ENCODE measurements around the gene KRTAP25-1. TPM values are rescaled to one million over a fixed set of nuclear protein-coding genes. Genes with fewer than 3 reads are reported as not detected.

Gene KRTAP25-1
- total and polyA plus RNA-seq, 8 donors = not detected

GRCh38 chr21:30336596-30336995, 47.3 kb upstream of the KRTAP25-1 start:
- 63 to 73% (median 65%) methylated on average over 2 of the region's 2 CpGs for WGBS, 5 donors
- H3K9me3 ChIP-seq = no peaks in the 10 kb centered on the region
- H3K4me3 ChIP-seq = no peak overlapping the region
- H3K27ac ChIP-seq = no peak overlapping the region
- no peaks in the 10 kb centered on the region for H3K4me1 ChIP-seq
- no peaks in the 10 kb centered on the region for H3K36me3 ChIP-seq
- H3K27me3 ChIP-seq = no peaks in the 10 kb centered on the region
- intact Hi-C loops (cut with DNase I; ENCODE audit: low total_unique reads) = loop anchor here (10.0 kb wide), 1 partner anchor 738 kb away; no protein-coding TSS in a partner anchor
- TF ChIP-seq CTCF (IDR thresholded peaks at IDR 0.05) (no peak), POLR2AphosphoS5 (IDR thresholded peaks at IDR 0.05) (no peak), POLR2A (IDR thresholded peaks at IDR 0.05) (no peak), EP300 (IDR thresholded peaks at IDR 0.05) (no peak)
- DNase-seq = no peak

DNA sequence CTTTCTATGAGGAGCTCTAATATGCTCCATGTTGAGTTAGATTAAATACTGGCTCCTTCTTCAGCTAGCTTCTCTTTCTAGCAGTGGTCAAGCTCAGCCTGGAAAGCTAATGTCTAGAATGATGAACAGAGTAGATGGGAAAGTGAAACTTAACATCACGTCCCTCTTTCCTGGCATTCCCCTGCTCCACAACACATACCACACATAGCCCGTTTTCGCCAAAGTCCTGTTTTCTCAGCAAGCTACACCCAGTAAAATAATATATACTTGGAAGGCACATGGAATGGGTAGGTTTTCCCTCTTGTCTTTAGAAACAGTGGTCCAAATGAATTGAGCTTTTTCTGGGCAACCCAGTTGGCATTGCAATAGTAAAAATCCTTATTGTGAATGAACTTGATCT, 44.4 kb upstream of the KRTAP25-1 start:
- TF ChIP-seq POLR2A (IDR thresholded peaks at IDR 0.05) (no peak), EP300 (IDR thresholded peaks at IDR 0.05) (no peak), CTCF (IDR thresholded peaks at IDR 0.05) (no peak)
- Histone ChIP-seq H3K27ac (no peak overlapping the region), H3K9me3 (no peaks in the 10 kb centered on the region), H3K36me3 (no peaks in the 10 kb centered on the region), H3K27me3 (no peaks in the 10 kb centered on the region), H3K4me1 (no peaks in the 10 kb centered on the region), H3K4me3 (no peak overlapping the region)
- 68 to 93% (median 89%) methylated on average over 3 of the region's 3 CpGs for WGBS, 5 donors
- DNase-seq = no peak
- intact Hi-C loops (cut with DNase I; ENCODE audit: low total_unique reads) = loop anchor here (10.0 kb wide), 1 partner anchor 741 kb away; no protein-coding TSS in a partner anchor

GRCh38 chr21:30332681-30333080, 43.4 kb upstream of the KRTAP25-1 start:
- no peaks in the 10 kb centered on the region for H3K36me3 ChIP-seq

GRCh38 chr21:30329203-30329875, 40.0 kb upstream of the KRTAP25-1 start:
- no peak for DNase-seq
- Histone ChIP-seq H3K4me1 (no peaks in the 10 kb centered on the region), H3K27ac (no peak overlapping the region), H3K9me3 (peaks cover 0 to 19% (median 4%) of the 10 kb centered on the region in 4 donors), H3K36me3 (no peaks in the 10 kb centered on the region), H3K4me3 (no peak overlapping the region), H3K27me3 (no peaks in the 10 kb centered on the region)
- intact Hi-C loops (cut with DNase I; ENCODE audit: low total_unique reads) = no loop called here
- TF ChIP-seq POLR2A (IDR thresholded peaks at IDR 0.05) = no peak
- TF ChIP-seq POLR2AphosphoS5 (IDR thresholded peaks at IDR 0.05) = no peak
- TF ChIP-seq CTCF (IDR thresholded peaks at IDR 0.05) = no peak
- no peak for TF ChIP-seq EP300 (IDR thresholded peaks at IDR 0.05)
- WGBS, 5 donors = 77 to 86% (median 82%) methylated on average over 4 of the region's 4 CpGs

More at GRCh38 chr21:30332681-30333080, 43.4 kb upstream of the KRTAP25-1 start:
- Histone ChIP-seq H3K9me3 (no peaks in the 10 kb centered on the region), H3K27me3 (no peaks in the 10 kb centered on the region), H3K4me3 (no peak overlapping the region), H3K27ac (no peak overlapping the region), H3K4me1 (no peaks in the 10 kb centered on the region)
- intact Hi-C loops (cut with DNase I; ENCODE audit: low total_unique reads) = loop anchor here (10.0 kb wide), 1 partner anchor 742 kb away; no protein-coding TSS in a partner anchor
- WGBS, 5 donors = 84 to 91% (median 87%) methylated on average over 2 of the region's 2 CpGs
- no peak for TF ChIP-seq POLR2AphosphoS5 (IDR thresholded peaks at IDR 0.05)
- TF ChIP-seq CTCF (IDR thresholded peaks at IDR 0.05) = no peak
- TF ChIP-seq POLR2A (IDR thresholded peaks at IDR 0.05) = no peak
- no peak for TF ChIP-seq EP300 (IDR thresholded peaks at IDR 0.05)
- no peak for DNase-seq

All from stomach (tissue), 9 donors.